VCaP (cell line): ENCODE data around the gene KRT16.

Experiments used
- H3K27ac ChIP-seq: fragments of 450-650 bp; 2 replicates; pipeline ENCODE4 v1.5.1; 2017
- CTCF ChIP-seq: fragments of 450-650 bp; conservative IDR thresholded peaks from 2 replicates; pipeline ENCODE4 v1.5.1; 2017; ENCODE audit warnings: mild to moderate bottlenecking, moderate library complexity

The KRT16 gene

DNA sequence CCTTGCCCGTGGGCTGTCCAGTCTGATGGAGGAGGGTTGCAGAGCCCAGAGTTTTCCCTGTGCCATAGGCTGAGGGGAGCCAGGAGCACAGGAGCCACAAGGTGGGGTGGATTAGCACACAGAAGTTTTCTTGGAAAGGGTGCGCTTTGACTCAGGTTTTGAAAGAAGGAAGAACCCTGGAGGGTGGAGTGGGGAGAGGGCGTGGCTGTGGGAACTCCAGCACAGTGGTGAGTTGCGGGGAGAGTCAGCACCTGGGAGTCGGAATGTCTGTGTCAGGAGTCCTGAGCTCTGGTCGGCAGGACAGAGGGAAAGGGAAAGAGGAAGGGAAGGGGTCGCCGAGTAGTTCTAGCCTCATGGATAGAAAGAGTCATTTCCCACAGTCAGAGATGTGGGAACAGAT, 17.0 kb downstream of the KRT16 start:
- no peak for TF ChIP-seq CTCF
- H3K27ac ChIP-seq: no peak overlapping the region

GRCh38 chr17:41594363-41594915, 18.1 kb downstream of the KRT16 start:
- no peak for TF ChIP-seq CTCF
- no peak overlapping the region for H3K27ac ChIP-seq

GRCh38 chr17:41593306-41593981, 19.1 kb downstream of the KRT16 start:
- H3K27ac ChIP-seq: peak overlapping the region; percentile 14; the same call in 1 of the 2 replicates
- no peak for TF ChIP-seq CTCF

DNA sequence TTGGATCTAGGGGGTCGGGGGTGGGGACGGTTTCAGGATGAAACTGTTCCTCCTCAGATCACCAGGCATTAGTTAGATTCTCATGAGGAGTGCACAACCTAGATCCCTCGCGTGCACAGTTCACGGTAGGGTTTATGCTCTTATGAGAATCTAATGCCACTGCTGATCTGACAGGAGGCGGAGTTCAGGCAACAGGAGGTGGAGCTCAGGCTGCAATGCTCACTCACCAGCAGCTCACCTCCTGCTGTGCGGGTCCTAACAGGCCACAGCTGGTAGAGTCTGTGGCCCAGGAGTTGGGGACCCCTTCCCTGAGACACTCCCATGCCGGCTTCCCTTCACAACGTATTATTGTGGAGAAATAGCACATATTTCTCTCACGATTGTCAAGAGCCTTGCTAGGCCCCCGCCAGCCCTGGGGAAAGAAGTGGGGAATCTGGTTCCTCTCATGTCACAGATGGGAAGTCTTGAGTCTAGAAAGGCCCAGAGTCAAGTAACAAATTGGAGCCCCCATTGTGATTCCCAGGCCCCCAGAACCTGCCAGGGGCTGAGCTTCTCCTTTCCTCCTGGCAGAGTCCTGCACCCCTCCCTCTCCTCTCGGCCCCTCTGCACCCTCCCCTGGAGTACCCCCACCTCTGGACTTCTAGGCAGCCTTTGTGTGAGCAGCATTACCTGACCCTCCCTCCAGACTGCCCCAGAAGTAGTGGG, 19.8 kb downstream of the KRT16 start:
- peak overlapping the region; percentile 14; the same call in 1 of the 2 replicates for H3K27ac ChIP-seq
- TF ChIP-seq CTCF: no peak

GRCh38 chr17:41589301-41589700, 23.3 kb downstream of the KRT16 start:
- TF ChIP-seq CTCF: no peak
- no peak overlapping the region for H3K27ac ChIP-seq

- H3K27ac ChIP-seq: no peak overlapping the region
- no peak for TF ChIP-seq CTCF
Observed at GRCh38 chr17:41588126-41588810, 24.3 kb downstream of the KRT16 start.

DNA sequence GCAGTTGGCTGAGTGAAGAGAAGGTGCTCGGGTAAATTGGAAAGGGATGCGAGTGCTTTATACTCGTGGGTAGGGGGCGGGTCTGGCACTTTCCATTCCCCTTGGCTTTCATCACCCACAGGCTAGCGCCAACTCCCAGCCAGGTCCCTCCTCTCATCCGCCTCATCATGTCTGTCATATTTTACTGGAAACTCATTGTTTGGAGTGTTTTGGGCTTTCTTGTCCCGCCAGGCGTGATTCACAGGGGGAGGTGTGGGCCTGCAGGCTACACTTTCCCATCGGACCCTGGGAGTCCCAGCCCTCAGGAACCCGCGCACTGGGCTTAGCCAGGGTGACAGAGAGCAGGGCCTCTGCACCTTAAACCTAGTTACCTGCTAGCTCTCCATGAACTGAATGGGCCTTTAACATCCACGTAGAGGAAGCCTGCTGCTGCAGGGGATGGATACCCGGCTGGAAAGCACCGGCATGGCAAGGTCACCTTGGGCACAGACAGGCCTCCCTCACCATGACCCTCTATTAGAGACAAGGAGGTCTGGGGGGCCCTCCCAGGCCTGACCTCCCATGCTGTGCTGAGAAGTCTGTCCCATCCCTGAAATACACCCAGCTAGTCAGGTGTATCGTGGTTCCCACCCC, 25.6 kb downstream of the KRT16 start, which contains the start of gene KRT14:
Gene KRT14 (minus strand): TSS at position 33 of the 633 bp plus-strand sequence. CDS start 61 bp downstream, outside the sequence.
- no peak within 1 kb of the TSS for H3K27ac ChIP-seq
- TF ChIP-seq CTCF: no peak
